SK-N-MC (cell line): ENCODE results near the gene NIT2.

Experiments
- DNase-seq: peaks from one replicate; pipeline ENCODE4 v3.0.0-alpha.2; 2011; ENCODE audit warnings: low read depth, low spot score
- H3K27ac ChIP-seq: fragments of 200-600 bp; sonication (generic); 2 replicates; pipeline ENCODE4 v1.5.1; 2016; ENCODE audit warnings: mixed run types
- H3K36me3 ChIP-seq: fragments of 200-600 bp; sonication (generic); 2 replicates; pipeline ENCODE4 v1.6.1; 2017; ENCODE audit warnings: antibody characterized with exemption, low read length, mixed read lengths; ENCODE audit not compliant: insufficient read depth
- H3K4me3 ChIP-seq: fragments of 200-600 bp; sonication (generic); 2 replicates; pipeline ENCODE4 v1.5.1; 2016
- H3K9ac ChIP-seq: fragments of 200-600 bp; sonication (generic); 2 replicates; pipeline ENCODE4 v1.8.0; 2017; ENCODE audit warnings: mixed run types, mixed read lengths; ENCODE audit not compliant: insufficient read length
- H3K9me3 ChIP-seq: fragments of 200-600 bp; sonication (generic); 2 replicates; pipeline ENCODE4 v1.6.1; 2017; ENCODE audit warnings: low read depth, mild to moderate bottlenecking, antibody characterized with exemption, low read length, moderate library complexity, mixed read lengths
- EZH2 ChIP-seq: fragments of 200-600 bp; sonication (generic); IDR thresholded peaks from one replicate; pipeline ENCODE4 v1.6.1; 2017; ENCODE audit warnings: antibody characterized with exemption
- FOXP2 ChIP-seq: optimal IDR thresholded peaks from 2 replicates; pipeline ENCODE3; 2011; ENCODE audit warnings: mild to moderate bottlenecking, moderate library complexity; ENCODE audit not compliant: insufficient read depth; ENCODE audit errors: extremely low read length, control extremely low read depth
- POLR2AphosphoS5 ChIP-seq: IDR thresholded peaks from 2 replicates; pipeline ENCODE4 v1.6.1; 2012; ENCODE audit warnings: mild to moderate bottlenecking, low read depth, low read length, borderline replicate concordance

NIT2 gene

DNA sequence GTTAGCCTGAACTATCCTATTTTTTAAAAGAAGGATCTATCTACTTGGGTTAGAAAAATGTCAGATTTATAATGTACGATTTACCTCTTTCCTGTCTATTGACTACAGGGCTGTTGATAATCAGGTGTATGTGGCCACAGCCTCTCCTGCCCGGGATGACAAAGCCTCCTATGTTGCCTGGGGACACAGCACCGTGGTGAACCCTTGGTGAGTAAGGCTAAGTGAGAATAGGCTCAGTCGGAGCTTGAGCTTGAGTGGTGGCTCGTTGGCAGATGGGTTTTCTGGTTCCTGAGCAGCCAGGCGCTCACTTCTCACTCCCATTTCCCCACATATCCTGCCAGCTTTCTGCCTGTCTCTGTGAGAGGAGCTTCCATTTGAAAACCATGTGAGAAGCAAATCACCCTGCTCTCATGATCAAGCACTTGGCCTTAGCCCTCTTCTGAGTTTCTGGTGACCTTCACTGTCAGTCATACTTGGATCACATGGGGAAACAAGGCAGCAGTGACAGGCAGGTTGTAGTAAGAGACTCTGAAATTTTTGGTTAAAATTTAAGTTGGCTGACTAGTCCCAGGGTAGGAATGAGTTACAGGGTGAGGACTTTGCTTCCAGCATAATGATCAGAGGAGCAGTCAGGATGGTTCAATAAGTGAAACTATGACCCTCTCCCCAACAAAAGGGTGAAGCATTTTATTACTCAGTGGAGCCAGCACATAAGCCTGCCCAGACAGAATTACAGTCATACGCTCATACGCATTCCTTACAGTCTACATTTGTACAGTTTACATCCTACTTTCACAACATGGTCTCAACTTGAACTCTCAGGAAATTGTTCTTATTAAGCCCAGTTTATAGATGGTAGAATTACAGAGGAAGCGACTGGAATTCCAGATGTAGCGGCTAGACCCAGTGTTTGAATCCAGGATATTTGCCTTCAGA, 18.0 kb downstream of the NIT2 start:
- no peak overlapping the region for H3K4me3 ChIP-seq

DNA sequence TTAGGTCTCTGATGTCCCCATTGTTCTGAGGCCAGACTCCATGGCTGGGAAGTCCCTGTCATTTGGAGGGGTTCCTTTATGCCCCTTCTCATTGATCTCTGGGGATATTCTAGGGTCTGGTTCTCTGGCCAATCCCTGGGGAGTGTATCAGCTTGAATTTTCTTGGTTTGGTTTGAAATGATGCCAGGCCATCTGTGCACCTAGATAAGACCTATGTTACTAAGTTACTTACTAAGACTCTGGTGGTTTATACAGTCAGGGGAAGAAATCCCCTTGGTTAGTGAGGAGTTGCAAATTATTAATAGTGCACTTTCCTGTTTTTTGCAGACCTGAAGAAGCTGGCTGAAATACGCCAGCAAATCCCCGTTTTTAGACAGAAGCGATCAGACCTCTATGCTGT, 20.3 kb downstream of the NIT2 start:
- peaks cover 56% of the 10 kb centered on the region for H3K36me3 ChIP-seq
- H3K4me3 ChIP-seq, result no peak overlapping the region
- no peak overlapping the region for H3K9ac ChIP-seq
- no peaks in the 10 kb centered on the region for H3K9me3 ChIP-seq
- no peak overlapping the region for H3K27ac ChIP-seq
- no peak for DNase-seq
- TF ChIP-seq EZH2, result no peak
- no peak for TF ChIP-seq FOXP2
- TF ChIP-seq POLR2AphosphoS5, result no peak

More for the DNA sequence above, 18.0 kb downstream of the NIT2 start:
- H3K36me3 ChIP-seq, result peaks cover 66% of the 10 kb centered on the region
- H3K27ac ChIP-seq, result no peak overlapping the region
- H3K9ac ChIP-seq, result no peak overlapping the region
- no peak for DNase-seq
- H3K9me3 ChIP-seq, result no peaks in the 10 kb centered on the region
- TF ChIP-seq POLR2AphosphoS5, result no peak
- no peak for TF ChIP-seq EZH2
- TF ChIP-seq FOXP2, result no peak

DNA sequence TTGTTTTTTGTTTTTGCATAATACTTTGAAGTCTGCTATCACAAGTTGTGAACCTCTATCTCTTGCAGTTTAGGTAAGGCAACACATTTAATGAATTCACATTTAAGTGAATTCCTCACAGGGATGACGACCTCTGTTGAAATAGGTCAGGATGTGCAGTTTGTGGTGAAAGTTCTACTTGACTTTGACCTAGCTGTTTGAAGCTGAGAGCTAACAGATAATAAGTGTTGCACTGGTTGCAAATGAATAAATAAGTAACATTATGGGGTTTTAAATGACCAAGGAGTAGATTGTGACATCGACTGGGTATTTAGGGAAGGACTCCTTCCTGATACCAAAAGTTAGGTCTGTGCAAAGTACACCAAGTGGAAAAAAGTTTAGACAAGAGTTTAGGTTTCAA, 23.9 kb downstream of the NIT2 start:
- H3K9ac ChIP-seq, result no peak overlapping the region
- no peak for DNase-seq
- 0 out of 2 replicates have a peak, but pooled peaks cover 4% of the 10 kb centered on the region for H3K9me3 ChIP-seq
- no peak for TF ChIP-seq FOXP2
- no peak for TF ChIP-seq EZH2
- TF ChIP-seq POLR2AphosphoS5, result no peak
- no peak overlapping the region for H3K27ac ChIP-seq
- H3K36me3 ChIP-seq, result peaks cover 64% of the 10 kb centered on the region
- H3K4me3 ChIP-seq, result no peak overlapping the region

DNA sequence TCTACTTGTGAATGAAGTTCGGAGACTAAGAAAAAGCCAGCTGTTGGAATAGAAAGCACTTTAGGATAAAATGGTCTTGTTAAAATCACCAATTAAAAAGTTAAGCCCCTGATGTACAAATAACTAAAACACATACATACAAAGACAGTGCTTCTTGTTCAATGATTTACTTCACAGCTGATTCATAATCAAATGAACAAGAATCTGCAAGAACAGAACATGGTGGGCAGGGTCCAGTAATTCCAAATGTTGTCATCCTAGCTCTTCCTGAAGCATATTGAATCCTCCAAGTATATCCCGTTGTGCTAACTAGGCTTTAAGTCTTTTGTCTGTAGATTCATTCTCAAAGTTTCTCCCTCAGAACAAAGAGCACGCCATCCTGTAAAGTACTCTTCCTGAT, 24.5 kb downstream of the NIT2 start:
- DNase-seq, result no peak
- no peak overlapping the region for H3K27ac ChIP-seq
- H3K36me3 ChIP-seq, result peaks cover 69% of the 10 kb centered on the region
- H3K4me3 ChIP-seq, result no peak overlapping the region
- no peak overlapping the region for H3K9ac ChIP-seq
- no peak for TF ChIP-seq EZH2
- no peak for TF ChIP-seq FOXP2
- TF ChIP-seq POLR2AphosphoS5, result no peak
- H3K9me3 ChIP-seq, result 0 out of 2 replicates have a peak, but pooled peaks cover 4% of the 10 kb centered on the region

DNA sequence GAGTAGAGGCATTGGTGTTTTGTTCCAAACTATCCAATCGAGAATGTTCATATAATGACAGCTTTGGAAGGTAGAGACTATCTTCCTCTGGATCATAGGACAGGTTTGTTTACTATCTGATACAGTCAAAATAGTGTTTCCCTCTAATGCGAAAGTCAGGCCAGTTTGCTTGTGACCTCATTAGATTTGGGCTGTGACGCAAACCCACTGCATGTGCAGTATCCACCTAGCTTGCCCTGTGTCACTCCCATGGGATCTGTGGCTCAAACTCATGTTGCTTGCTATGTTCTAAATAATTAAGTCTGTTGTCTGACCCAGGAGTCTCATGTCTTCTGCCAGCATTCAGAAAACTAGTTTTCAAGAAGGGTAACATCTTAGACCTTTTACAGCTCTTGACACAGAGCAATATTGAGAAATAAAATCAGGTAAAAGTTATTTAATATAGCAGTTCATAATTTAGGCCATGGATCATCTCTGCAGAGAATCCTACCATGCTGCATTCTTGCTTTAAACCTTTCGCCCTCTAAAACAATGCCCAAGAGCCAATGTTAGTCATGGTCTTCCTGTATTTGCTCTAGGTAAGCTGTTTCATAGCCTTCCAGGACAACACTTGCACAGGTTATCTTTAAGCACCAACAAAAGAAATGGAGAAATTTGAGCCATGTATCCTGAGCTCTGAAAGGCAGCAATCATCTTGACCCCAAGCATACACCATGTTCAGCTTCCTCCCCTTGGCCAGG, 26.4 kb downstream of the NIT2 start:
- H3K9me3 ChIP-seq, result 0 out of 2 replicates have a peak, but pooled peaks cover 4% of the 10 kb centered on the region
- H3K27ac ChIP-seq, result no peak overlapping the region
- peaks cover 71% of the 10 kb centered on the region for H3K36me3 ChIP-seq
- no peak overlapping the region for H3K9ac ChIP-seq
- H3K4me3 ChIP-seq, result no peak overlapping the region
- DNase-seq, result no peak
- TF ChIP-seq POLR2AphosphoS5, result no peak
- no peak for TF ChIP-seq EZH2
- TF ChIP-seq FOXP2, result no peak

DNA sequence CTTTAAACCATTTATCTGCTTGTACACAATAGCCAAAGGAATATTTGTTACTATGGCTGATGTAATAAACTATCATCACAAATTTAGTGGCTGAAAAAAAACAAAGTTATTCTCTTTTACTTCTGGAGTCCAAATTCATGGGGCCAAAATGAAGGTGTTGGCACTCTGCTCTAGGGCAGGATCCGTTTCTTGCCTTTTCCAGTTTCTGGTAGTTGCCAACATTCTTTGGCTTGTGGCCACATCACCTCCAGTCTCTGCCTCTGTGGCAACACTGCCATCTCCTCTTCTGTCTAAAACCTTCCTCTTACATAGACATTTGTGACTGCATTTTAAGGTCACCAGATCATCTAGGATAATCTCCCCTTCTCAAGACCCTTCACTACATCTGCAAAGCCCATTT, 27.3 kb downstream of the NIT2 start:
- Histone ChIP-seq H3K9ac (no peak overlapping the region), H3K9me3 (0 out of 2 replicates have a peak, but pooled peaks cover 4% of the 10 kb centered on the region), H3K4me3 (no peak overlapping the region), H3K36me3 (peaks cover 75% of the 10 kb centered on the region), H3K27ac (no peak overlapping the region)
- no peak for DNase-seq
- no peak for TF ChIP-seq EZH2
- no peak for TF ChIP-seq FOXP2
- no peak for TF ChIP-seq POLR2AphosphoS5

DNA sequence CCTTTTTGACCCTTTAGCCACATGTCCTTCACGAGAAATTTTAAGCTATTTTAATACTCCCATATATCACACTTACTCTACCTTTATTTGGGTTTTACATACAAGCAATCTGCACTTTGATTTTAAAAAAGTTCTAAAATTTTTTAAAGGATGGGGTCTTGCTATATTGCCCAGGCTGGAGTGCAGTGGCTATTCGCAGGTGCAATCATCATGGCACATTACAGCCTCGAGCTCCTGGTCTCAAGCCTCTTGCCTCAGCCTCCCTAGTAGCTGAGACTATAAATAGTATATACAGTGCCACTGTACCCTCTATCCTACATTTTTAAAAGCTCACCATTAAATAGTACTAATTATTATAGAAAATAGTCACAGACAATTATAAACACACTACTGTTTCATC, 29.9 kb downstream of the NIT2 start:
- Histone ChIP-seq H3K9me3 (0 out of 2 replicates have a peak, but pooled peaks cover 4% of the 10 kb centered on the region), H3K9ac (no peak overlapping the region), H3K36me3 (peaks cover 89% of the 10 kb centered on the region), H3K27ac (no peak overlapping the region), H3K4me3 (no peak overlapping the region)
- DNase-seq, result no peak
- no peak for TF ChIP-seq EZH2

DNA sequence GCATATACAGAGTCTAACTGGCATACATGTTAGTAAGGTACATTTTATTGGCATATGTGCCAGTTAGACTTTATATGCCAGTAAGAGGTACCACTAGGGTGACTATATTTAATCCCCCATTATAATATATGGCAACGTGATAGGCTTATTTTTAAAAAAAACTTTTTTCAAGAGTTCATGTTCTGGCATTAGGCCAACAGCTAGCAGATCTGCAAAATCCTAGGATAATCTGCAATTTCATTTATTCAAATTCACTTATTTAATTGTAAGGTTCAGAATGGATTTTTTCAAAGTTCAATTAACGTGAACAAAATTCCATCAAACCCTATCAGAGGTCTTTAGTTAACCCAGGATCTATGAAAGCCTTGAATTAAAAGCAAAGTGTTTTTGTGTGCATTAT, 31.9 kb downstream of the NIT2 start:
- Histone ChIP-seq H3K9ac (no peak overlapping the region), H3K36me3 (peaks cover 86% of the 10 kb centered on the region), H3K27ac (no peak overlapping the region), H3K9me3 (0 out of 2 replicates have a peak, but pooled peaks cover 4% of the 10 kb centered on the region), H3K4me3 (no peak overlapping the region)
- DNase-seq, result no peak
- TF ChIP-seq EZH2 (no peak), FOXP2 (no peak), POLR2AphosphoS5 (no peak)
